ENCODE data around the gene ZNF681. TPM values are rescaled to one million over a fixed set of nuclear protein-coding genes. Genes with fewer than 3 reads are reported as not detected.
"Not testable (repeated sequence)": the region's sequence is repeated elsewhere in the genome, so short reads cannot be mapped to it uniquely, and the experiment has no call there.

Gene ZNF681
- total RNA-seq, 1 donor from 2014 or later: 1.9 TPM

DNA sequence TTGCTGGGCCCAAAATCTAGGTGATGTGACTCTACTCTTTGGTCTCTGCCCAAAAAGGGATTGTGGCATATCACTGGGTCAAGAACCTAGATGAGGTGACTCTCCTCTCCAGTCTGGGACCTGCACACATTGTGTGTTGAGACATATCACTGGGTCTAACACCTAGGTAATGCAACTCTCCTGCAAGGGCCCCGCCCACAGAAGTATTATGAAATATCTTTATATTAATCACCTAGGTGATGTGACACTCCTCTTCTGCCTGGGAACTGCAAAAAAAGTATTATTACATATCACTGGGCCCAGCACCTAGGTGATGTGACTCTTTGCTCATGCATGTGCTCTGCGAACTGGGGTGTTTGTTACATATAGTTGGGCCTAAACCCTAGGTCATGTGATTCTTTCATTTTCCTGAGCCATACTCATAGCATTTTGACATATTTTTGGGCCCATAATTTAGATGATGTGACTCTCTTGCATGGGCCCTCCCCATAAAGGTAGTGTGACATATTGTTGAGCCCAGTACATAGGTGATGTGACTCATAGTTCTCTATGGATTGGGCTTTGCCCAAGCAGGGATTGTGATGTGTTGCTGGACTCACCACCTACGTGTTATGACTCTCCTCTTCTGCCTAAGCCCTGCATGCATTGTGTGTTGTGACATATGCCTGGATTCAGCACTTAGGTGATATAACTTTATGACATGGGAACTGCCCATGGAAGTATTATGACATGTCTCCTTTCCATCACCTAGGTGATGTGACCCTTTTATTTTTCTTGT, 11.2 kb upstream of the ZNF681 start:
- Histone ChIP-seq H3K27me3 (no peaks in the 10 kb centered on the region), H3K9me3 (no peaks in the 10 kb centered on the region)
- intact Hi-C loops (cut with DNase I): no loop called here

DNA sequence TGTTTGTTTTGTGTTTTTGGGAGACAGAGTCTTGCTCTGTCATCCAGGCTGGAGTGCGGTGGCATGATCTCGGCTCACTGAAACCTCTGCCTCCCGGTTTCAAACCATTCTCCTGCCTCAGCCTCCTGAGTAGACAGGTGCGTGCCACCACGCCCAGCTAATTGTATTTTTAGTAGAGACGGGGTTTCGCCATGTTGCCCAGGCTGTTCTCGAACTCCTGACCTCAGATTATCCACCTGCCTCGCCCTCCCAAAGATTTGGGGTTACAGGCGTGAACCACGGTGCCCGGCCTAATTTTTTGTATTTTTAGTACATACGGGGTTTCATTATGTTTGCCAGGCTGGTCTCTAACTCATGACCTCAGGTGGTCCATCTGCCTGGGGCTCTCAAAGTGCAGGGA, 8.3 kb upstream of the ZNF681 start:
- ATAC-seq (no peak), DNase-seq (no peak)
- intact Hi-C loops (cut with DNase I): no loop called here
- Histone ChIP-seq H3K27ac (no peak overlapping the region), H3K9me3 (no peaks in the 10 kb centered on the region), H3K36me3 (no peaks in the 10 kb centered on the region), H3K27me3 (no peaks in the 10 kb centered on the region), H3K4me3 (no peak overlapping the region), H3K4me1 (no peaks in the 10 kb centered on the region)
- TF ChIP-seq CTCF (IDR thresholded peaks at IDR 0.05): no peak

More for the DNA sequence above, 11.2 kb upstream of the ZNF681 start:
- H3K27ac ChIP-seq: no peak overlapping the region
- no peaks in the 10 kb centered on the region for H3K36me3 ChIP-seq
- ATAC-seq (no peak), DNase-seq (no peak)
- no peak overlapping the region for H3K4me3 ChIP-seq
- no peak for TF ChIP-seq CTCF (IDR thresholded peaks at IDR 0.05)
- H3K4me1 ChIP-seq: no peaks in the 10 kb centered on the region

DNA sequence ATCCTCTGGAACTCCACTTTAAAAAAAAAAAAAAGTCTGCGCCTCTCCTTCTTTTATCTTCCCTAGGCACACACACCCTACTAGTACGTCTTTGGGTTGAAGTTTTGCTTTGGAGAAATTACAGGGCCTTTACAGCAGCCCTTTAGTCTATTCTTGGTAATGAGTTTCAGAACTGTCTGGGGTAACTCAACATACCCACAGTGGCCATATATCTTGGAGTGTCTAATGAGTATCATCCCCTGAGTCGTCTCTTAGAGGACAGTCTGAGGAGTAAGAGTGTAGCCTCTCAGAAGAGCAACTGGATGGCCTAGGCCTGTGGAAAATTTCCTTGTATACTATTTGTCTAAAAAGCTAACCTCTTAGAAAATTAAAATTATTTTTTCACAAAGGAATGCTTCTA, 6.1 kb upstream of the ZNF681 start:
- H3K4me1 ChIP-seq: no peaks in the 10 kb centered on the region

DNA sequence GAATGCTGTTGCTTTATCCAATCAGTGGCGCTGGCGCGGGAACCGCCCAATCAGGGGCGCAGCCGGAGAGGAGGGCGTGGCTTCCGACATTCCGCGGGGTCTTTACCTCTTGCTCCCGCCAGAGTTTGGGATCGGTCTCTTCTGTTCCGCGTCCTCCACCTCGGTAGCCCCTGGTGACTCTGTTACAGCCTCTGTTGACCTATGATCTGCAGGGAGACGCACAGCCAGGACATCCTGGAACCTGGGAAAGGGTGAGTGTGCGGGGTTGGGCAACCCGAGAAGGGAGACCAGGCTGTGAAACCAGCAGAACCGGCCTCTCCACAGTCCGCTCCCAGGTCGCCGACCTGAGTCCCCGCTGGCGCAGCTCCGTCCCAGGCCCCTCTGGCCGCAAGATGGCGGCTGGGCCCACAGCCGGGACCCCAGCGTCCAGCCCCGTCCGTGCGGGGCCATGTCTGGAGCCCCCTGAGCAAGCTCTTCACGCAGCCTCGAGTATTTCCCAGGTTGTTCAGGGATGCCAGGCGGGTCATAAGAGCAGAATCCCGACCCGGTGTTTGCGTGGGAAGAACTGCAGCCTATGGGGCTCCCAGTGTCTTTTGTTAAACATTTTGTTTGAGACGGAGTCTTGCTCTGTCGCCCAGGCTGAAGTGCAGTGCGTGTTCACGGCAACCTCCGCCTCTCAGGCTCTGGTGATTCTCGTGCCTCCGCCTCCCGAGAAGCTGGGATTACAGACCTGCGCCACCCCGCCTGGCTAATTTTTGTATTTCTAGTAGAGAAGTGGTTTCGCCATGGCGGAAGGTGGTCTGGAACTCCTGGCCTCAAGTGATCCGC, 4.4 kb upstream of the ZNF681 start:
- Histone ChIP-seq H3K36me3 (no peaks in the 10 kb centered on the region), H3K9me3 (no peaks in the 10 kb centered on the region), H3K27ac (peak overlapping the region; percentile 81), H3K4me1 (peaks cover 3% of the 10 kb centered on the region), H3K4me3 (peak overlapping the region; percentile 66), H3K27me3 (no peaks in the 10 kb centered on the region)
- intact Hi-C loops (cut with DNase I): no loop called here
- DNase-seq: peak; percentile 93
- no peak for TF ChIP-seq CTCF (IDR thresholded peaks at IDR 0.05)
- peak; percentile 93 for ATAC-seq

More for the DNA sequence above, 6.1 kb upstream of the ZNF681 start:
- Histone ChIP-seq H3K36me3 (no peaks in the 10 kb centered on the region), H3K4me3 (no peak overlapping the region), H3K27me3 (no peaks in the 10 kb centered on the region), H3K9me3 (no peaks in the 10 kb centered on the region), H3K27ac (no peak overlapping the region)
- ATAC-seq: no peak
- intact Hi-C loops (cut with DNase I): no loop called here
- DNase-seq: no peak
- no peak for TF ChIP-seq CTCF (IDR thresholded peaks at IDR 0.05)

GRCh38 chr19:23762548-23762883, 3.8 kb upstream of the ZNF681 start:
- DNase-seq (no peak), ATAC-seq (no peak)
- Histone ChIP-seq H3K4me3 (peak overlapping the region; percentile 66), H3K9me3 (no peaks in the 10 kb centered on the region), H3K27me3 (no peaks in the 10 kb centered on the region), H3K4me1 (peaks cover 3% of the 10 kb centered on the region), H3K27ac (peak overlapping the region; percentile 81), H3K36me3 (no peaks in the 10 kb centered on the region)
- intact Hi-C loops (cut with DNase I): no loop called here
- no peak for TF ChIP-seq CTCF (IDR thresholded peaks at IDR 0.05)

DNA sequence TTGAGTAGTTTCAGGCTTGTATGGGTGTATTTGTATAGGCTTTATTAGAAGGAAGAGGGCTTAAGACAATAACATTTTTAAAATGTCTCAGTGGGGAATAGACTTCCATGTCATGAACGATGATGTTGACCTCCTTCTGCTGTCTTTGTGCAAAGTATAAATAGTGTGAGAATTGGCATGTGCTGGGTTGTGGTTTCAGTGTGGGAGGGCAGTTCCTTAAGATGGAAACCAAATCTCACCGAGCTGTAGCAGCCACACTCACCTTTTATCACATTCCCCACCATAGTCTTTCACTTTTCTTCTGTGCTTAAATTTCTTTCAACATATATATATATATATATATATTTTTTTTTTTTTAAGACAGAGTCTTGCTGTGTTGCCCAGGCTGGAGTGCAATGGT, 1.6 kb upstream of the ZNF681 start:
- H3K36me3 ChIP-seq; DNase-seq; H3K4me3 ChIP-seq; H3K27ac ChIP-seq; H3K27me3 ChIP-seq; intact Hi-C loops (cut with DNase I); ATAC-seq; H3K4me1 ChIP-seq; H3K9me3 ChIP-seq: not testable (repeated sequence)

- intact Hi-C loops (cut with DNase I); H3K4me1 ChIP-seq; H3K4me3 ChIP-seq; ATAC-seq; H3K27ac ChIP-seq; H3K27me3 ChIP-seq; H3K36me3 ChIP-seq; DNase-seq: not testable (repeated sequence)
- peaks cover 43% of the 10 kb centered on the region for H3K9me3 ChIP-seq
Observed at GRCh38 chr19:23743633-23744232, 15.0 kb downstream of the ZNF681 start.

DNA sequence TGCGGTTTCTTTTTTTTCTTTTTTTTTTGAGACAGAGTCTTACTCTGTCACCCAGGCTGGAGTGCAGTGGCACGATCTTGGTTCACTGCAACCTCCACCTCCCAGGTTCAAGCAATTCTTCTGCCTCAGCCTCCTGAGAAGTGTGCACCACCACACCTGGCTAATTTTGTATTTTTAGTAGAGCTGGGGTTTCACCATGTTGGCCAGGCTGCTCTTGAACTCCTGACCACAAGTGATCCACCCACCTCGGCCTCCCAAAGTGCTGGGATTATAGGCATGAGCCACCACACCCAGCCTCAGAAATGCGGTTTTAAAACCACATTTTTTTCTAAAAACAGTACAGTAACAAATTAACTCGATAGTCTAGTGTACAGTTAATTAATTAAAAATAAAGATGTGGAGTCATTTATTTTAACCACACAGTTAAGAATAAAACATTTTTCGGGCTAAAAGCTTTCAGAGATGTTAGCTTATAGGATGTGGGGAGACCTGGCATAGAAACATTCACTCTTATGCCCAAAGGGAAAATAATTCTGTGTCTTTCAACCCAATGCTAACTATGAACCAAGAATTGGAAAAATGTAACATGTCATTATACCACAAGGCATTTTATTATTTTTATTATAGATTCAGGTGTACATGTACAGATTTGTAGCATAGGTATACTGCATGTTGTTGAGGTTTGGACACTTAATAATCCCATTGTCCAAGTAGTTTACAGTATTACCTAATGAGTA, 27.8 kb downstream of the ZNF681 start:
- H3K27ac ChIP-seq; H3K27me3 ChIP-seq; H3K4me1 ChIP-seq; ATAC-seq; H3K36me3 ChIP-seq; H3K4me3 ChIP-seq; intact Hi-C loops (cut with DNase I); DNase-seq; H3K9me3 ChIP-seq: not testable (repeated sequence)
